Activated T-helper 1 cell treated with Interleukin-2 at 50 U/mL for 16 hours (primary cell): ENCODE measurements around the gene MSH6.

Experiments used
- DNase-seq: peaks from one replicate; pipeline ENCODE4 v3.0.0-alpha.2; 2020; ENCODE audit warnings: low read depth

Gene MSH6

GRCh38 chr2:47782671-47783485 lies at the start of gene MSH6:
MSH6 (plus strand) TSS chr2:47783145; CDS start chr2:47783234, 89 bp downstream.
- DNase-seq = peak; percentile 88

GRCh38 chr2:47735136-47735869 lies 47.6 kb upstream of the MSH6 start:
- DNase-seq = no peak

GRCh38 chr2:47735912-47736311 lies 47.0 kb upstream of the MSH6 start:
- DNase-seq = no peak

GRCh38 chr2:47737191-47737975 lies 45.6 kb upstream of the MSH6 start:
- DNase-seq = no peak

GRCh38 chr2:47738331-47738730 lies 44.6 kb upstream of the MSH6 start:
- no peak for DNase-seq

- no peak for DNase-seq
Measured at GRCh38 chr2:47741101-47741500, 41.8 kb upstream of the MSH6 start.

- no peak for DNase-seq
Measured at GRCh38 chr2:47741637-47742036, 41.3 kb upstream of the MSH6 start.

GRCh38 chr2:47744074-47744473 lies 38.9 kb upstream of the MSH6 start:
- no peak for DNase-seq

- no peak for DNase-seq
Measured at GRCh38 chr2:47747878-47748277, 35.1 kb upstream of the MSH6 start.

GRCh38 chr2:47751856-47752414 lies 31.0 kb upstream of the MSH6 start:
- DNase-seq = no peak

- DNase-seq = no peak
Measured at GRCh38 chr2:47767497-47767844, 15.5 kb upstream of the MSH6 start.

GRCh38 chr2:47767880-47768609 lies 14.9 kb upstream of the MSH6 start:
- DNase-seq = peak; percentile 54

GRCh38 chr2:47769318-47769717 lies 13.6 kb upstream of the MSH6 start:
- no peak for DNase-seq

GRCh38 chr2:47771211-47771610 lies 11.7 kb upstream of the MSH6 start:
- no peak for DNase-seq

GRCh38 chr2:47772343-47772742 lies 10.6 kb upstream of the MSH6 start:
- no peak for DNase-seq

- DNase-seq = no peak
Measured at GRCh38 chr2:47774567-47774966, 8.4 kb upstream of the MSH6 start.

GRCh38 chr2:47777277-47777937 lies 5.5 kb upstream of the MSH6 start:
- DNase-seq = no peak

GRCh38 chr2:47778698-47779425 lies 4.1 kb upstream of the MSH6 start:
- no peak for DNase-seq

GRCh38 chr2:47779426-47779790 lies 3.5 kb upstream of the MSH6 start:
- no peak for DNase-seq

GRCh38 chr2:47782381-47782670 lies 619 bp upstream of the MSH6 start:
- DNase-seq = no peak
